IgD-negative memory B cell (primary cell): ENCODE data around the gene AP1AR. TPM values are rescaled to one million over a fixed set of nuclear protein-coding genes. Genes with fewer than 3 reads are reported as not detected.

Experiments
- H3K27ac Mint-ChIP-seq, 3 donors: one replicate each; pipeline ENCODE4 v1.8.0; 2020 to 2022; ENCODE audit warnings: mild to moderate bottlenecking in 3 of 3, mixed read lengths in 3 of 3, moderate library complexity in 1 of 3
- H3K27me3 Mint-ChIP-seq: one replicate; pipeline ENCODE4 v1.8.0; 2021; ENCODE audit warnings: mixed read lengths
- H3K36me3 Mint-ChIP-seq: one replicate; pipeline ENCODE4 v1.8.0; 2020; ENCODE audit warnings: mild to moderate bottlenecking, mixed read lengths
- H3K4me1 Mint-ChIP-seq, 3 donors: one replicate each; pipeline ENCODE4 v1.8.0; 2020 to 2022; ENCODE audit warnings: mixed read lengths in 3 of 3, mild to moderate bottlenecking in 1 of 3
- H3K4me3 Mint-ChIP-seq, 4 donors: one replicate each; pipeline ENCODE4 v1.8.0; 2020 to 2022; ENCODE audit warnings: mild to moderate bottlenecking in 4 of 4, mixed read lengths in 4 of 4, moderate library complexity in 3 of 4
- H3K9me3 Mint-ChIP-seq, 3 donors: one replicate each; pipeline ENCODE4 v1.8.0; 2020 to 2021; ENCODE audit warnings: mixed read lengths in 3 of 3, mild to moderate bottlenecking in 1 of 3
- polyA plus RNA-seq: library from polyadenylated mRNA; unstranded; fragments of 300-500 nt; fragmentation: Illumina TruSeq; gene quantifications from one replicate; pipeline ENCODE4 v1.2.3, GENCODE V29; 2021

The AP1AR gene
- polyA plus RNA-seq, 1 donor from 2014 or later, result 17.4 TPM

GRCh38 chr4:112252234-112252633 lies 20.6 kb downstream of the AP1AR start:
- Mint-ChIP-seq H3K9me3 (no peaks in the 10 kb centered on the region), H3K4me3 (no peak overlapping the region), H3K4me1 (peaks cover 0 to 7% (median 7%) of the 10 kb centered on the region in 3 donors), H3K27ac (no peak overlapping the region), H3K36me3 (peaks cover 1% of the 10 kb centered on the region), H3K27me3 (no peaks in the 10 kb centered on the region)

GRCh38 chr4:112253382-112254000 lies 21.9 kb downstream of the AP1AR start:
- Mint-ChIP-seq H3K36me3 (no peaks in the 10 kb centered on the region), H3K27me3 (no peaks in the 10 kb centered on the region), H3K9me3 (no peaks in the 10 kb centered on the region), H3K4me3 (no peak overlapping the region), H3K4me1 (peaks cover 0 to 7% (median 0%) of the 10 kb centered on the region in 3 donors), H3K27ac (peak overlapping the region in 1 of 3 donors; percentile 13)

GRCh38 chr4:112257098-112257497 lies 25.5 kb downstream of the AP1AR start:
- Mint-ChIP-seq H3K4me1 (peaks cover 0 to 4% (median 0%) of the 10 kb centered on the region in 3 donors), H3K27me3 (no peaks in the 10 kb centered on the region), H3K36me3 (no peaks in the 10 kb centered on the region), H3K27ac (no peak overlapping the region), H3K9me3 (no peaks in the 10 kb centered on the region), H3K4me3 (no peak overlapping the region)

GRCh38 chr4:112266823-112267222 lies 35.2 kb downstream of the AP1AR start:
- Mint-ChIP-seq H3K4me1 (peaks cover 5 to 13% (median 6%) of the 10 kb centered on the region in 3 donors), H3K9me3 (no peaks in the 10 kb centered on the region), H3K27ac (no peak overlapping the region), H3K36me3 (no peaks in the 10 kb centered on the region), H3K4me3 (no peak overlapping the region), H3K27me3 (no peaks in the 10 kb centered on the region)

GRCh38 chr4:112270051-112270450 lies 38.5 kb downstream of the AP1AR start:
- H3K27me3 Mint-ChIP-seq, result no peaks in the 10 kb centered on the region
- no peaks in the 10 kb centered on the region for H3K9me3 Mint-ChIP-seq
- peaks cover 15 to 27% (median 19%) of the 10 kb centered on the region in 3 donors for H3K4me1 Mint-ChIP-seq
- H3K36me3 Mint-ChIP-seq, result no peaks in the 10 kb centered on the region
- H3K27ac Mint-ChIP-seq, result no peak overlapping the region
- H3K4me3 Mint-ChIP-seq, result no peak overlapping the region

- no peaks in the 10 kb centered on the region for H3K9me3 Mint-ChIP-seq
- peaks cover 3% of the 10 kb centered on the region for H3K36me3 Mint-ChIP-seq
- H3K27me3 Mint-ChIP-seq, result no peaks in the 10 kb centered on the region
- peak overlapping the region in 1 of 3 donors; percentile 14 for H3K27ac Mint-ChIP-seq
- peaks cover 15 to 29% (median 23%) of the 10 kb centered on the region in 3 donors for H3K4me1 Mint-ChIP-seq
- H3K4me3 Mint-ChIP-seq, result no peak overlapping the region
Observed at GRCh38 chr4:112270640-112271421, 39.2 kb downstream of the AP1AR start.

GRCh38 chr4:112272292-112272691 lies 40.7 kb downstream of the AP1AR start:
- Mint-ChIP-seq H3K27me3 (no peaks in the 10 kb centered on the region), H3K4me1 (peaks cover 15 to 31% (median 31%) of the 10 kb centered on the region in 3 donors), H3K4me3 (peak overlapping the region in 1 of 4 donors; percentile 19), H3K36me3 (peaks cover 3% of the 10 kb centered on the region), H3K27ac (peak overlapping the region in 1 of 3 donors; percentile 65), H3K9me3 (no peaks in the 10 kb centered on the region)

GRCh38 chr4:112274959-112275358 lies 43.4 kb downstream of the AP1AR start:
- no peaks in the 10 kb centered on the region for H3K9me3 Mint-ChIP-seq
- H3K27me3 Mint-ChIP-seq, result no peaks in the 10 kb centered on the region
- H3K4me3 Mint-ChIP-seq, result no peak overlapping the region
- peak overlapping the region in 1 of 3 donors; percentile 27 for H3K27ac Mint-ChIP-seq
- H3K36me3 Mint-ChIP-seq, result peaks cover 3% of the 10 kb centered on the region
- peaks cover 30 to 53% (median 51%) of the 10 kb centered on the region in 3 donors for H3K4me1 Mint-ChIP-seq

- Mint-ChIP-seq H3K27ac (peak overlapping the region in 1 of 3 donors; percentile 71), H3K9me3 (no peaks in the 10 kb centered on the region), H3K4me3 (peak overlapping the region in 1 of 4 donors; percentile 36), H3K27me3 (no peaks in the 10 kb centered on the region), H3K36me3 (peaks cover 3% of the 10 kb centered on the region), H3K4me1 (peaks cover 30 to 62% (median 58%) of the 10 kb centered on the region in 3 donors)
Observed at GRCh38 chr4:112276113-112276512, 44.5 kb downstream of the AP1AR start.

- H3K4me1 Mint-ChIP-seq, result peaks cover 36 to 65% (median 62%) of the 10 kb centered on the region in 3 donors
- H3K9me3 Mint-ChIP-seq, result peaks cover 0 to 3% (median 0%) of the 10 kb centered on the region in 3 donors
- H3K36me3 Mint-ChIP-seq, result peaks cover 12% of the 10 kb centered on the region
- H3K4me3 Mint-ChIP-seq, result peak overlapping the region in 1 of 4 donors; percentile 97
- peak overlapping the region in 2 of 3 donors; percentile 35 to 97 for H3K27ac Mint-ChIP-seq
- no peaks in the 10 kb centered on the region for H3K27me3 Mint-ChIP-seq
Observed at GRCh38 chr4:112277220-112277619, 45.6 kb downstream of the AP1AR start.

- Mint-ChIP-seq H3K27ac (peak overlapping the region; percentile 2 to 97 (median 35)), H3K9me3 (peaks cover 0 to 3% (median 0%) of the 10 kb centered on the region in 3 donors), H3K36me3 (peaks cover 15% of the 10 kb centered on the region), H3K27me3 (no peaks in the 10 kb centered on the region), H3K4me1 (peaks cover 42 to 71% (median 68%) of the 10 kb centered on the region in 3 donors), H3K4me3 (peak overlapping the region in 3 of 4 donors; percentile 1 to 97 (median 74))
Observed at GRCh38 chr4:112277705-112278448, 46.3 kb downstream of the AP1AR start.

GRCh38 chr4:112279025-112279881 lies 47.7 kb downstream of the AP1AR start:
- peaks cover 49 to 69% (median 62%) of the 10 kb centered on the region in 3 donors for H3K4me1 Mint-ChIP-seq
- peak overlapping the region; percentile 83 to 97 (median 94) for H3K4me3 Mint-ChIP-seq
- H3K27ac Mint-ChIP-seq, result peak overlapping the region; percentile 75 to 97 (median 92)
- peaks cover 15% of the 10 kb centered on the region for H3K36me3 Mint-ChIP-seq
- no peaks in the 10 kb centered on the region for H3K27me3 Mint-ChIP-seq
- peaks cover 0 to 3% (median 0%) of the 10 kb centered on the region in 3 donors for H3K9me3 Mint-ChIP-seq

- H3K4me1 Mint-ChIP-seq, result peaks cover 50 to 69% (median 67%) of the 10 kb centered on the region in 3 donors
- peak overlapping the region; percentile 75 to 97 (median 92) for H3K27ac Mint-ChIP-seq
- H3K4me3 Mint-ChIP-seq, result peak overlapping the region; percentile 83 to 97 (median 94)
Observed at GRCh38 chr4:112279882-112280315, 48.3 kb downstream of the AP1AR start.

More at GRCh38 chr4:112279882-112280315, 48.3 kb downstream of the AP1AR start:
- Mint-ChIP-seq H3K9me3 (peaks cover 0 to 3% (median 0%) of the 10 kb centered on the region in 3 donors), H3K36me3 (peaks cover 15% of the 10 kb centered on the region), H3K27me3 (no peaks in the 10 kb centered on the region)
